Transverse colon (tissue), 4 donors: ENCODE measurements around the gene PI16. TPM values are rescaled to one million over a fixed set of nuclear protein-coding genes. Genes with fewer than 3 reads are reported as not detected.

Experiments used
- DNase-seq: peaks from one replicate; pipeline ENCODE4 v3.0.0-alpha.2; 2019
- H3K27ac ChIP-seq, 4 donors: fragments of 200-600 bp; sonication (generic); 2 replicates each; pipeline ENCODE4 v1.5.1; 2016 to 2018; ENCODE audit warnings: inconsistent platforms in 4 of 4
- H3K27me3 ChIP-seq: fragments of 200-600 bp; sonication (generic); 2 replicates; pipeline ENCODE4 v1.5.1; 2017; ENCODE audit warnings: inconsistent platforms
- H3K36me3 ChIP-seq, 4 donors: fragments of 200-600 bp; sonication (generic); 2 replicates each; pipeline ENCODE4 v1.5.1; 2017 to 2019; ENCODE audit warnings: inconsistent platforms in 4 of 4
- H3K4me1 ChIP-seq, 4 donors: fragments of 200-600 bp; sonication (generic); 2 replicates each; pipeline ENCODE4 v1.5.1; 2017 to 2020; ENCODE audit warnings: inconsistent platforms in 4 of 4
- H3K4me3 ChIP-seq, 4 donors: fragments of 200-600 bp; sonication (generic); 1 replicate in 1 of 4; 2 replicates in 3 of 4; pipeline versions ENCODE4 v1.5.1 to v1.6.1; 2017 to 2019; ENCODE audit warnings: inconsistent platforms in 4 of 4
- H3K9me3 ChIP-seq, 2 donors: fragments of 200-600 bp; sonication (generic); 2 replicates each; pipeline ENCODE4 v1.5.1; 2017 to 2019; ENCODE audit warnings: inconsistent platforms in 2 of 2
- EP300 ChIP-seq: sonication (generic); formaldehyde crosslinking; IDR thresholded peaks from one replicate; pipeline ENCODE4 v1.6.1; 2017; ENCODE audit warnings: antibody characterized with exemption, low read depth
- POLR2A ChIP-seq: fragments of 450-650 bp; IDR thresholded peaks from one replicate; pipeline ENCODE4 v1.6.1; 2016; ENCODE audit warnings: antibody characterized with exemption, mild to moderate bottlenecking, moderate library complexity
- POLR2AphosphoS5 ChIP-seq, 3 donors: sonication (generic); formaldehyde crosslinking; IDR thresholded peaks; one replicate each; pipeline ENCODE4 v1.6.1; 2016; ENCODE audit warnings: antibody characterized with exemption in 3 of 3
- WGBS, 2 donors: methylation state at CpG; one replicate each; pipeline ENCODE4 v1.1.5; 2018; ENCODE audit warnings: low coverage in 1 of 2; 5-methylcytosine and 5-hydroxymethylcytosine counted together
- in situ Hi-C, 4 donors: fragments of 200-750 bp; cut with MboI; loops; one replicate each; pipeline versions ENCODE4 v1.15.0 to v1.15.1; 2017; ENCODE audit warnings: low sequenced_read_pairs in 3 of 4, low pct_ligation_motif_present in 1 of 4, low pct_unique_long_range_greater_than_20kb in 1 of 4
- intact Hi-C: fragments of 100-400 bp; cut with DNase I; formaldehyde crosslinking; loops from one replicate; pipeline ENCODE4 v1.15.1; 2023; ENCODE audit warnings: low total_unique reads
- total RNA-seq, 4 donors: library from RNA; depleted of rRNA; stranded (reverse); fragments of >200 nt; gene quantifications; one replicate each; pipeline ENCODE4 v1.1.0, GENCODE V29; 2016
- TF ChIP-seq, protein P1 (sequence below), 5 experiments: fragments of 200-600 bp in 3 of 5; fragments of 450-650 bp in 2 of 5; sonication (generic) in 3 of 5; IDR thresholded peaks; 1 replicate in 2 of 5; 2 replicates in 3 of 5; pipeline ENCODE4 v1.5.1; 2016 to 2017; ENCODE audit warnings: antibody characterized with exemption in 5 of 5, inconsistent platforms in 3 of 5, mild to moderate bottlenecking in 2 of 5, moderate library complexity in 1 of 5

Gene PI16
- total RNA-seq, 4 donors from 2014 or later: 0.60 to 5.6 (median 4.0) TPM; not detected in 1

DNA sequence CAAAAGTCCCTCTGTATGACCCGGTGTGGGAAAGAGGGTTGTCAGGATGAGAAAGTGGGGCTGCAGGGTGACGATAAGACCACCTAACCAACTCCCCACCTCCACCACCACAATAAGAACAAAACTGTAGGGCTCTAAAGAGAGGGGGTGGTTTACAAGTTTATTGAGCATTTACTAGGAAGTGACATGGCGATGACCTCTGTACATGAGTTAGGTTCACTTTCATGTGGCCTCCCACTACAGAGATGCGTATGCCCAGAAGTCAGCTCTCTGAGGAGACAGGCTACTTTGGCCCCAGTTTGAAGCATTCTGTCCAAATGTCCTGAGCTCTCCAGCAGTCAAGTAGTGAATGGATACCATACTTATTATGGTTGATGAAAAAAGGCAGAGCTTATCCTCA is 28.7 kb upstream of the PI16 start:
- Histone ChIP-seq H3K4me3 (no peak overlapping the region), H3K36me3 (no peaks in the 10 kb centered on the region), H3K4me1 (peaks cover 6 to 38% (median 13%) of the 10 kb centered on the region in 4 donors), H3K27ac (no peak overlapping the region), H3K9me3 (no peaks in the 10 kb centered on the region), H3K27me3 (no peaks in the 10 kb centered on the region)
- TF ChIP-seq, protein P1, sequence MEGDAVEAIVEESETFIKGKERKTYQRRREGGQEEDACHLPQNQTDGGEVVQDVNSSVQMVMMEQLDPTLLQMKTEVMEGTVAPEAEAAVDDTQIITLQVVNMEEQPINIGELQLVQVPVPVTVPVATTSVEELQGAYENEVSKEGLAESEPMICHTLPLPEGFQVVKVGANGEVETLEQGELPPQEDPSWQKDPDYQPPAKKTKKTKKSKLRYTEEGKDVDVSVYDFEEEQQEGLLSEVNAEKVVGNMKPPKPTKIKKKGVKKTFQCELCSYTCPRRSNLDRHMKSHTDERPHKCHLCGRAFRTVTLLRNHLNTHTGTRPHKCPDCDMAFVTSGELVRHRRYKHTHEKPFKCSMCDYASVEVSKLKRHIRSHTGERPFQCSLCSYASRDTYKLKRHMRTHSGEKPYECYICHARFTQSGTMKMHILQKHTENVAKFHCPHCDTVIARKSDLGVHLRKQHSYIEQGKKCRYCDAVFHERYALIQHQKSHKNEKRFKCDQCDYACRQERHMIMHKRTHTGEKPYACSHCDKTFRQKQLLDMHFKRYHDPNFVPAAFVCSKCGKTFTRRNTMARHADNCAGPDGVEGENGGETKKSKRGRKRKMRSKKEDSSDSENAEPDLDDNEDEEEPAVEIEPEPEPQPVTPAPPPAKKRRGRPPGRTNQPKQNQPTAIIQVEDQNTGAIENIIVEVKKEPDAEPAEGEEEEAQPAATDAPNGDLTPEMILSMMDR (IDR thresholded peaks at IDR 0.05): no peak
- TF ChIP-seq POLR2A (no peak), EP300 (no peak), POLR2AphosphoS5 (IDR thresholded peaks at IDR 0.05) (no peak)
- in situ Hi-C loops (no loop called here), intact Hi-C loops (no loop called here)
- WGBS, 2 donors: 66 to 76% methylated on average over 2 to 4 of the region's 4 CpGs
- no peak for DNase-seq

DNA sequence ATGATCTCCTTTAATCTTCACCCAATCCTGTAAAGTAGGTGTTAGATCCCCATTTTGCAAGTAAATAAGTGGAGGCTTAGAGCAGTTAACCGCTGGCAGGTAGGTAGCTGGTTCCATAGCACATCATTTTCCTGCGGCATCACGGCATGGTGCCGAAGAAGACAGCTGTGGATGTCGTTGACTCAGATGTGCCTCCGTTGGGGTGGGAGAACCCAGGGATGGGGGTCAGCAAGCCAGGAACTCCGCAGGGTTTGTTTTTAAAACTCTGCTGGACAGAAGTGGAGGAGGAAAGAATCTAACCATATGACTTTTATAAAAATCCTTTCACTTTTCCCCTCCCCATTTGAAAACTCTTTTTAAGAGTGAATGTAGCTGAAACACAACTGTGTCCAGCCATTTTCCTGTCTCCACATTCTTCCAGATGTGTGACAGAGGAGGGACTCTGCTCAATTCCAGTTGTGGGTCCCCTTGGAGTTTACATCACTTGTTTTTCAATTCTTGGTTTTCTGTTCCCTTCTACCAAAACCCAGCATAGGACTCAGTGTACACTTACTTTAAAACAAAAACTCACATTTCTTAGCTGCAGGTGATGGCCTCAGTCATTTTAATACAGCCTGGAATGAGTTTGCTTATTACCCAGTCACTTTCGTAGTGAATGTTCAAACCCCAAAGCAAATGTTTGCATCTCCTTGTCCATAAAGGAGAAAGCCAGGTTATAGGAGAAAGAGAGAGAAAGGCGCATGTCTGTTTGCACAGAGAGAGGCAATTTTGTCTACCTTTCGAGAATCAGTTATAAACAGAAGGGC is 27.6 kb upstream of the PI16 start:
- H3K27ac ChIP-seq: peak overlapping the region; percentile 6 to 55 (median 30)
- 49 to 72% methylated on average over 3 to 10 of the region's 10 CpGs for WGBS, 2 donors

DNA sequence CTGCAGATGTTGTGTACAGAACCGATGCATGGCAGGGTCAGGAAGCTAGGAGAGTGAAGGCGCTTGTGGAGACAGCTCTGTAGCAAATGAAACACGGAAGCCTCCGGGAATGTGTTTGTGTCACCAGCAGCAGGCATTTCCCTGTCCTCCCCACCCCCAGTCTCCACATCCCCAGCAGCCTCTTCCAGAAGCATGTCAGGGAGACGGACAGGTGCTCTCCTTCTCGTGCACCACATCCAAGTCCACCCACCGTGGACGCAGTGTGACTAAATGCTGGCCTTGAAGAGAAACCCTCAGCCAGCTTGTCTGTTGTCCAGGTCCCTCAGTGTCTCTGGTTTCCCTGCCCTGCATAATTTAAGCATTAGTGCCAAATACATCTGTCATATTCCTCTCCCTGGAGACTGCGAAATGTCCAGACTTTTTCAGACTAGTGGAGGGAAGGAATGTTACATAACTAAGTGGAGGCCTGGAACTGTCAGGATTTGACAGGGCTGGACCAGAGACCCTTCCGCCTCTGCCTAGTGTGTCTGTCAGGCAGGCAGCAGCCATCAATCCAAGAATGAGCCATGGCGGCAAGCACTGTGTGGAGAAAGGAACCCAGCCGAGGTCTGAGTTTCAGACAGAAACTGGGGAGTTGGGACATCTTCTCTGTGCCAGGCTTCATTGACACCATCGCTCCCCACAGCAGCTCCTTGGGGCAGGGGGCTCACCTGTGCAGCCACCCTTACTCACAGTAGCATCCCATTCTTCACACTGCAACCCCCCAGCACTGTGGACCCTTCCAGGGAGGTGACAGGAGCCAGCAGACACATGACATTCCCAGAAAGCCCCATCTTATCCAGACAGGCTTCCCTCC is 26.6 kb upstream of the PI16 start:
- H3K9me3 ChIP-seq: no peaks in the 10 kb centered on the region
- DNase-seq: peak; percentile 25
- H3K27ac ChIP-seq: peak overlapping the region; percentile 6 to 55 (median 30)
- no peak overlapping the region for H3K4me3 ChIP-seq
- H3K27me3 ChIP-seq: no peaks in the 10 kb centered on the region
- WGBS, 2 donors: 56% methylated on average over 13 of the region's 13 CpGs; no CpG with 5 or more reads in 1 of the 2 donors
- intact Hi-C loops: no loop called here
- peaks cover 6 to 38% (median 13%) of the 10 kb centered on the region in 4 donors for H3K4me1 ChIP-seq
- TF ChIP-seq EP300 (no peak), POLR2A (no peak), POLR2AphosphoS5 (IDR thresholded peaks at IDR 0.05) (no peak)
- TF ChIP-seq, protein P1 (IDR thresholded peaks at IDR 0.05): no peak
- H3K36me3 ChIP-seq: no peaks in the 10 kb centered on the region
- in situ Hi-C loops: no loop called here

More for the DNA sequence above, 27.6 kb upstream of the PI16 start:
- no peak for TF ChIP-seq POLR2AphosphoS5 (IDR thresholded peaks at IDR 0.05)
- TF ChIP-seq POLR2A: no peak
- no peak for TF ChIP-seq EP300
- TF ChIP-seq, protein P1 (IDR thresholded peaks at IDR 0.05): no peak
- intact Hi-C loops (no loop called here), in situ Hi-C loops (no loop called here)
- Histone ChIP-seq H3K9me3 (no peaks in the 10 kb centered on the region), H3K4me3 (no peak overlapping the region), H3K36me3 (no peaks in the 10 kb centered on the region), H3K27me3 (no peaks in the 10 kb centered on the region), H3K4me1 (peaks cover 6 to 38% (median 13%) of the 10 kb centered on the region in 4 donors)
- DNase-seq: no peak

DNA sequence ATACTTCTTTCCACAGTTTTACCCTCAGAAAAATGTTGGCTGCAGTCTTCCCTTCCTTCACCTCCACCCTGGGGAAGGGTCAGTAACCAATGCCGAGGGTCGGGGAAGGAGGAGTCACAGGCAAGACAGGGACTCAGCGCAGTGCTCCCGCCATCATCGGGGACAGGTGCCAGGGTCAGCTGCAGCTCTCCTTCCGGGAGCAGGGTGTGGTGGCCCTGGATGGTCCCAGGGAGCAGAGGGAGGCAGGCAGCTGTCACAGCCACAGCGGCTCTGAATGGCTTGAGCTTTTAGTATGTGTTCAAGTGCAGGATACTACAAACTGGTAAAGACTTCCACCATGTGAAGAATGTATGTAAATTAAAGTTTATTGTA is 26.0 kb upstream of the PI16 start:
- no peak overlapping the region for H3K4me3 ChIP-seq
- no peaks in the 10 kb centered on the region for H3K36me3 ChIP-seq
- TF ChIP-seq, protein P1 (IDR thresholded peaks at IDR 0.05): no peak
- no peak for TF ChIP-seq EP300
- TF ChIP-seq POLR2AphosphoS5 (IDR thresholded peaks at IDR 0.05): no peak
- TF ChIP-seq POLR2A: no peak
- in situ Hi-C loops: no loop called here
- intact Hi-C loops: no loop called here
- DNase-seq: peak; percentile 40
- H3K9me3 ChIP-seq: no peaks in the 10 kb centered on the region
- peaks cover 6 to 38% (median 13%) of the 10 kb centered on the region in 4 donors for H3K4me1 ChIP-seq
- H3K27ac ChIP-seq: peak overlapping the region in 3 of 4 donors; percentile 10 to 55 (median 50)
- WGBS, 2 donors: 66% methylated on average over 7 of the region's 7 CpGs; no CpG with 5 or more reads in 1 of the 2 donors
- H3K27me3 ChIP-seq: no peaks in the 10 kb centered on the region
